HCT116 (cell line): ENCODE data around the gene SNAPC1. TPM values are rescaled to one million over a fixed set of nuclear protein-coding genes. Genes with fewer than 3 reads are reported as not detected.

Experiments used
- ATAC-seq: fragments of 200-7000 bp; cut with Tn5 transposase; 2 replicates; pipeline ENCODE4 v1.9.1; 2020; ENCODE audit warnings: mild to moderate bottlenecking, moderate library complexity
- BruUV-seq: library from RNA; stranded (reverse); fragments of 400-500 nt; replicated peaks from 2 replicates; lab custom pipeline; 2021; lab: Mats Ljungman, UMichigan
- CTCF ChIA-PET: fragments of 300-600 bp; sonication (Branson Sonifier 250); formaldehyde crosslinking; loops from one replicate; lab custom pipeline; 2021; ENCODE audit warnings: antibody characterized with exemption; lab: Charles Lee
- POLR2A ChIA-PET: fragments of 300-600, 350-600 bp; sonication (Branson Sonifier 250); formaldehyde crosslinking; loops from one replicate; lab custom pipeline; 2021; ENCODE audit warnings: antibody characterized with exemption; lab: Charles Lee
- RAD21 ChIA-PET, 2 experiments: fragments of 300-600 bp; sonication (Branson Sonifier 250); formaldehyde crosslinking; loops; one replicate each; lab custom pipeline; 2023; ENCODE audit warnings: low total read pairs in 2 of 2; ENCODE audit not compliant: uncharacterized antibody in 2 of 2, unreplicated experiment in 2 of 2, low non-redundant PET in 1 of 2; lab: Charles Lee
- DNase-seq: peaks from one replicate; pipeline ENCODE4 v3.0.0-alpha.2; 2010; ENCODE audit warnings: low read depth, low spot score
- H2AFZ ChIP-seq: fragments of 200-600 bp; shearing (Covaris generic), sonication (generic); 2 replicates; pipeline ENCODE4 v1.6.1; 2017; ENCODE audit warnings: low read depth, mixed run types, mixed read lengths, antibody characterized with exemption, low read length; ENCODE audit not compliant: poor library complexity, severe bottlenecking
- H3K27ac ChIP-seq: 2 replicates; pipeline ENCODE4 v1.5.1; 2012; ENCODE audit warnings: low read depth, low read length
- H3K27me3 ChIP-seq: fragments of 200-600 bp; sonication (generic); 2 replicates; pipeline ENCODE4 v1.6.1; 2016; ENCODE audit warnings: mixed run types, low read length, mixed read lengths; ENCODE audit not compliant: insufficient read depth
- H3K36me3 ChIP-seq, 2 experiments: fragments of 200-500 bp in 1 of 2; fragments of 200-600 bp in 1 of 2; sonication (Bioruptor generic) in 1 of 2; sonication (generic) in 1 of 2; 2 replicates each; pipeline versions ENCODE4 v1.5.1 to v1.6.1; 2014 to 2016; ENCODE audit warnings: low read length in 2 of 2, inconsistent platforms in 1 of 2, mixed read lengths in 1 of 2, mixed run types in 1 of 2; ENCODE audit not compliant: insufficient read depth in 2 of 2, control insufficient read depth in 1 of 2
- H3K4me1 ChIP-seq, 2 experiments: fragments of 200-600 bp in 1 of 2; sonication (generic) in 1 of 2; 2 replicates each; pipeline versions ENCODE4 v1.5.1 to v1.6.1; 2012 to 2017; ENCODE audit warnings: low read length in 2 of 2, inconsistent platforms in 1 of 2, mild to moderate bottlenecking in 1 of 2, mixed read lengths in 1 of 2, mixed run types in 1 of 2, moderate library complexity in 1 of 2; ENCODE audit not compliant: insufficient read depth in 2 of 2, control insufficient read depth in 1 of 2
- H3K4me2 ChIP-seq: fragments of 200-600 bp; sonication (generic); 2 replicates; pipeline ENCODE4 v1.6.1; 2017; ENCODE audit warnings: mixed run types, low read length, mixed read lengths
- H3K4me3 ChIP-seq, 2 experiments: fragments of 200-600 bp in 1 of 2; sonication (generic) in 1 of 2; replicated peaks in 1 of 2; 2 replicates each; pipeline ENCODE4 v1.5.1; 2011 to 2016; ENCODE audit warnings: low read length in 2 of 2, control low read depth in 1 of 2, low read depth in 1 of 2, mild to moderate bottlenecking in 1 of 2, mixed read lengths in 1 of 2, mixed run types in 1 of 2
- H3K79me2 ChIP-seq: fragments of 200-600 bp; sonication (generic); 2 replicates; pipeline ENCODE4 v1.6.1; 2017; ENCODE audit warnings: mild to moderate bottlenecking, mixed run types, low read length, moderate library complexity, mixed read lengths; ENCODE audit not compliant: insufficient read depth
- H3K9ac ChIP-seq: fragments of 200-600 bp; sonication (generic); 2 replicates; pipeline ENCODE4 v1.6.1; 2016; ENCODE audit warnings: low read length, mixed read lengths
- H3K9me2 ChIP-seq: fragments of 200-600 bp; sonication (generic), shearing (Covaris generic); 2 replicates; pipeline ENCODE4 v1.6.1; 2017; ENCODE audit warnings: mixed run types, mild to moderate bottlenecking, moderate library complexity; ENCODE audit not compliant: insufficient read depth
- H3K9me3 ChIP-seq, 2 experiments: fragments of 200-500 bp in 1 of 2; fragments of 200-600 bp in 1 of 2; sonication (Bioruptor generic) in 1 of 2; sonication (generic) in 1 of 2; 2 replicates each; pipeline ENCODE4 v1.6.1; 2014 to 2017; ENCODE audit warnings: low read length in 2 of 2, mixed read lengths in 2 of 2, inconsistent platforms in 1 of 2, low read depth in 1 of 2, mild to moderate bottlenecking in 1 of 2, mixed run types in 1 of 2, moderate library complexity in 1 of 2; ENCODE audit not compliant: control insufficient read depth in 1 of 2, insufficient read depth in 1 of 2
- H4K20me1 ChIP-seq: fragments of 200-600 bp; sonication (generic), shearing (Covaris generic); 2 replicates; pipeline ENCODE4 v1.6.1; 2017; ENCODE audit warnings: mixed run types, mild to moderate bottlenecking, moderate library complexity; ENCODE audit not compliant: insufficient read depth
- ATF3 ChIP-seq: IDR thresholded peaks from 2 replicates; pipeline ENCODE4 v1.6.1; 2012
- CEBPB ChIP-seq: IDR thresholded peaks from 2 replicates; pipeline ENCODE4 v1.6.1; 2012; ENCODE audit warnings: low read depth
- EZH2 ChIP-seq: fragments of 200-600 bp; sonication (generic); IDR thresholded peaks from 2 replicates; pipeline ENCODE4 v1.6.1; 2017; ENCODE audit warnings: antibody characterized with exemption, mixed run types
- FOSL1 ChIP-seq: IDR thresholded peaks from 2 replicates; pipeline ENCODE4 v1.6.1; 2012; ENCODE audit warnings: low read depth
- MAX ChIP-seq: IDR thresholded peaks from 2 replicates; pipeline ENCODE4 v1.6.1; 2012
- RAD21 ChIP-seq: IDR thresholded peaks from 2 replicates; pipeline ENCODE4 v1.6.1; 2012; ENCODE audit warnings: low read depth, mild to moderate bottlenecking
- SIN3A ChIP-seq: IDR thresholded peaks from 2 replicates; pipeline ENCODE4 v1.6.1; 2012; ENCODE audit warnings: low read depth
- SP1 ChIP-seq: IDR thresholded peaks from 2 replicates; pipeline ENCODE4 v1.6.1; 2012; ENCODE audit warnings: low read depth
- SRF ChIP-seq: IDR thresholded peaks from 2 replicates; pipeline ENCODE4 v1.6.1; 2012; ENCODE audit warnings: low read depth
- TCF7L2 ChIP-seq: IDR thresholded peaks from 2 replicates; pipeline ENCODE4 v1.7.0; 2011; ENCODE audit warnings: borderline replicate concordance, inconsistent platforms; ENCODE audit not compliant: insufficient read depth, insufficient read length; ENCODE audit errors: extremely low read depth
- ZBTB33 ChIP-seq: IDR thresholded peaks from 2 replicates; pipeline ENCODE4 v1.6.1; 2011; ENCODE audit warnings: mild to moderate bottlenecking, low read length, moderate library complexity; ENCODE audit not compliant: insufficient replicate concordance; ENCODE audit errors: extremely low read depth
- ZFX ChIP-seq: fragments of 450-650 bp; IDR thresholded peaks from 2 replicates; pipeline ENCODE4 v1.6.1; 2017
- intact Hi-C: fragments of 100-400 bp; cut with micrococcal nuclease; formaldehyde crosslinking; loops from 2 replicates; pipeline ENCODE4 v1.10.0; 2022
- total RNA-seq: library from RNA; stranded (reverse); gene quantifications from one replicate; pipeline ENCODE4 v1.2.1, GENCODE V29; 2021; ENCODE audit not compliant: unreplicated experiment

SNAPC1 gene
- total RNA-seq, 1 experiment from 2014 or later, result 8.2 TPM

GRCh38 chr14:61759878-61760277 is 2.3 kb upstream of the SNAPC1 start:
- Histone ChIP-seq H3K9me2 (no peaks in the 10 kb centered on the region), H3K4me1 (peaks cover 5 to 24% of the 10 kb centered on the region in 2 experiments; a peak in 3 of 4 replicates), H3K9me3 (no peaks in the 10 kb centered on the region), H3K4me2 (no peak overlapping the region), H2AFZ (no peak overlapping the region), H3K36me3 (no peaks in the 10 kb centered on the region), H3K27me3 (no peaks in the 10 kb centered on the region), H3K27ac (no peak overlapping the region), H3K9ac (no peak overlapping the region), H4K20me1 (no peaks in the 10 kb centered on the region), H3K79me2 (peaks cover 25% of the 10 kb centered on the region), H3K4me3 (no peak overlapping the region)
- ChIA-PET CTCF (no interaction called here), POLR2A (no interaction called here), RAD21 (no interaction called here)
- DNase-seq, result no peak
- intact Hi-C loops, result no loop called here
- TF ChIP-seq ZBTB33 (no peak), SP1 (no peak), ATF3 (no peak), EZH2 (no peak), CEBPB (no peak), RAD21 (no peak), FOSL1 (no peak), TCF7L2 (no peak), MAX (no peak), SRF (no peak), ZFX (no peak), SIN3A (no peak)
- no peak for ATAC-seq
- BruUV-seq, result no TSS peak
